Ecto neural progenitor cell (in vitro differentiated cells): ENCODE data around the gene SYAP1.
A peak's percentile ranks its signal among the peaks of the same experiment; 100 is the strongest.
"Not testable (repeated sequence)": the region's sequence is repeated elsewhere in the genome, so short reads cannot be mapped to it uniquely, and the experiment has no call there.

Source experiments
- DNase-seq: peaks from one replicate; pipeline ENCODE4 v3.0.0-alpha.2; 2018; ENCODE audit warnings: low spot score

The SYAP1 gene

GRCh38 chrX:16778993-16779392, 59.6 kb downstream of the SYAP1 start:
- no peak for DNase-seq

DNA sequence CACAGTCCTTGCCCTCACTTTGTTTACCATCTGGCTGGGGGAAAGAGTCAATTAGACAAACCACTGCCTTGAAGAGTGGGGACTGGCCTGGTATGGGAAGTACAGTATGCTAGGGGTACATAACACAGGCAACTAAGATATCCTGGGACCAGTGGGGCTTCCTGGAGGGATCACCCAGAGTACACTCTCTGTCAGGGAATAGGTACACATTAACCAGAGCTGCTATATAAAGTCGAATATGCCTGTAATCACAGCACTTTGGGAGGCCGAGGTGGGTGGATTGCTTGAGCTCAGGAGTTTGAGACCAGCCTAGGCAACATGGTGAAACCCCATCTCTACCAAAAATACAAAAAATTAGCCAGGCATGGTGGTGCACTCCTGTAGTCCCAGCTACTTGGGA, 60.4 kb downstream of the SYAP1 start:
- DNase-seq = not testable (repeated sequence)

DNA sequence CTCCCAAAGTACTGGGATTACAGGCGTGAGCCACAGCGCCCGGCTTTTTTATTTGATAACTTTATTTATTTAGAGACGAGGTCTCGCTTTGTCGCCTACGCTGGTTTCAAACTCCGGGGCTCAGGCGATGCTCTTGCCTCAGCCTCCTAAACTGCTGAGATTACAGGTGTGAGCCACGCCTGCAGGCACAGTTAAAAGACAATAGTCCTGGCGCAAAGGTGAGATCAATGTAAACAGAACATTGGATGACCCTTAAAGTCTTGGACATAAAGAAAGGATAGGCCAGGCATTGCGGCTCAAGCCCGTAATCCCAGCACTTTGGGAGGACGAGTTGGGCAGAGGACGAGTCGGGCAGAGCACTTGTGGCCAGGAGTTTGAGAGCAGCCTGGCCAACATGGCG, 64.0 kb downstream of the SYAP1 start:
- DNase-seq = no peak

- DNase-seq = not testable (repeated sequence)
These were observed 65.0 kb downstream of the SYAP1 start for GRCh38 chrX:16784440-16784839.

GRCh38 chrX:16785247-16786138, 66.1 kb downstream of the SYAP1 start:
- peak; percentile 49 for DNase-seq

- DNase-seq = peak; percentile 99
These were observed 66.9 kb downstream of the SYAP1 start, which contains the start of gene TXLNG for GRCh38 chrX:16786139-16786790. TXLNG (plus strand) TSS chrX:16786466; CDS start chrX:16786488, 22 bp downstream.

DNA sequence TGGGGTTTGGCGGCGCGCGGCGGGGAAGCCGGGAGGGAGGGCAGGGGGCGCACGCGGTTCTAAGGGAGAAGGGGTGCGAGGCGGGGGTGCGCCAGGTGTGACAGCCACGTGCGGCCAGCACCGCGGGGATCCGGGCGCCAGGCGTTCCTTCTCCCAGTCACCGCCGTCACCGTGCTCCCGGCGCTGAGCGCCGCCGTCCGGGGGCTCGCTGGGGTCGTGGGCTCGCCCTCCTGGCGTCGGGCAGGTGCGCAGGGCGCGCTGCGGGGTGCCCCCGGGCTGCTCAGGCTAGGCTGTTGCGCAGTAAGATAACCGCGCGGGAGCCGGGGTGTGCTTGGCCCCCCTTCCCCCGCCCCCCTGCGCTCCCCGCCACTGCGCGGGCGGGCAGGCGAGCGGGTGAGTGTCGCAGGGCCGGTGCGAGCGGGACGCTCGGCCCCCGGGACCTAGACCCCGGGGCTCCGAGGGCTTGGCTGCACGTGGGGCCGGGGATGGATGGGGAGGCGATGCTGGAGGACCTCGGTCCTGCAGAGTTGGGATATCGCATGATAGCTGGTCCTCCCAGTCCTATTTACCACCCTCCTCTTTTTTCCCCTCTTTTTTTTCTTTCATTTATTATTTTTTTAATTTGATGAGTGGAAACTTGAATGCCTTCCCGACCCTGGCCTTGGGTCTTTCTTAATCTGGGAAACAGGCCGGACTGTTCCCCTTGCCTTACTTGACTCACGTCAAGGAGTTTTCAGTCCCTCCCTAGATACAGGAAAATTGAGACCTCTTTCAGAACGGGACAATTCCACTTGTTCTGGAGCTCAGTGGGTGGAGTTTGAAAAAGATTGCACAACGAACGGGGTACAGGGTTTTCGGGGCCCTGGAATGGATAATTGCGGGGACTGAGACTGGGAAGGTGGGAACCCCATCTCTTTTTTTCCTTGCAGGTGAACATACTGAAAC, 67.7 kb downstream of the SYAP1 start:
- peak; percentile 63 for DNase-seq

DNA sequence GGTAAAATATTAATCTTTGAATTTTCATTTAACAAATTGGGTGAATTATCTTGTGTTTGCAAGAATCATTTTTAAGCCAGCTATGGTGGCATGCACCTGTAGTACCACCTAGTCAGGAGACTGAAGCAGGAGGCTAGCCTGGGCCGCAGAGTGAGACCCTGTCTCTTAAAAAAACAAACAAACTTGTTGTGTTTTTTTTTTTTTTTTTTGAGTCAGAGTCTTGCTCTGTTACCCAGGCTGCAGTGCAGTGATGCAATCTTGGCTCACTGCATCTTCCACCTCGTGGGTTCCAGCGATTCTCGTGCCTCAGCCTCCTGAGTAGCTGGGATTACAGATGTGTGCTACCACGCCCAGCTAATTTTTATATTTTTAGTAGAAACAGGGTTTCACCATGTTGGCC, 69.1 kb downstream of the SYAP1 start:
- no peak for DNase-seq

DNA sequence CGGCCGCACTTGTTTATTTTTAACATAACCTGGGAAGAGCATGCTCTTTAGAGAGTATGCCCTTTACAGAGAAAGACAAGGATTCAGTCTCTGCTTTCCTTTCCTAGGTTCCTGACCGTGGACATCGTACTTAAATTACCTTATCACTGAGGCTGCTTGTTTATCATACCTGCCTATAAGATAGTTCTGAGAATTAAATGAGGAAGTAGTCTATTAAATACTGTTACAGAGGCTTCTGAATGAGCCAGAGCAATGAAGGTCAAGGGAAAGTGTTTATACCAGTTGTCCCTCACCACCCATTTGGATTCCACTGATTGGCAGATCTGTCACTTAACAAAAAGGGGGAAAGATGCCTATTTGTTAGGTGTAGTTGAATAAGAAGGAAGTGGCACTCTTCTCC, 76.9 kb downstream of the SYAP1 start:
- DNase-seq = no peak

DNA sequence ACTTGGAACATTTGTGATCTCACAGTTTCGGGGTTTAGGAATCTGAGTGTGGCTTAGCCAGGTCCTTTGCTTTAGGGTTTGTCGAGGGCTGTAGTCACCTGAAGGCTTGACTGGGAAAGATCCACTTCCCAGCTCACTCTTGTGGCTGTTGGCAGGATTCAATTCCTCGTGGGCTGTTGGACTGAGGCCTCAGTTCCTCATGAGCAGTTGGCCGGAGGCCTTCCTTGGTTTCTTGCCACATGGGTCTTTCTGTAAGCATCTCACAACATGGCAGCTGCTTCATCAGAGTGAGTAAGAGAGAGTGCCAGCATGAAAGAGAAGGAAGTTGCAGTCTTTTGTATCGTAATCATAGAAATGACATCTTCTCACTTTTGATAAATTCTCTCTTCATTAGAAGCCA, 77.9 kb downstream of the SYAP1 start:
- no peak for DNase-seq

DNA sequence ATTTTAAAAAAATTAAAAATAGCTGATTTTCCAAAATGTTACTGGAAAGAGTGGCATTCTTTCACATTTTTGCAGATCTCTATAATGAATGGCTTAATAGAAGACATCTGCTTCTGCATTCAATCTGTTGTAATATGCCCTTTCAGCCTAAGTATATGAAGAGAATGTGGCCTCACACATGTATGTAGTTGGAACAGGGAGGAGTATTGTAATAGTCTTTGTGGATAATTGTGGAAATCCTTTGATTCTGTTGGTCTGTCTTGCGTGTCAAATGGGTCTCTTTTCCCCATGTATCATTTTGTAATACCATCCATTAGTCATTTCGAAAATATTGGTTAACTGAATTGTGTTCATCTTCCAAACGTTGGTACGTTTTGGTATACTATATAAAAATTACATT, 78.4 kb downstream of the SYAP1 start:
- DNase-seq = no peak

DNA sequence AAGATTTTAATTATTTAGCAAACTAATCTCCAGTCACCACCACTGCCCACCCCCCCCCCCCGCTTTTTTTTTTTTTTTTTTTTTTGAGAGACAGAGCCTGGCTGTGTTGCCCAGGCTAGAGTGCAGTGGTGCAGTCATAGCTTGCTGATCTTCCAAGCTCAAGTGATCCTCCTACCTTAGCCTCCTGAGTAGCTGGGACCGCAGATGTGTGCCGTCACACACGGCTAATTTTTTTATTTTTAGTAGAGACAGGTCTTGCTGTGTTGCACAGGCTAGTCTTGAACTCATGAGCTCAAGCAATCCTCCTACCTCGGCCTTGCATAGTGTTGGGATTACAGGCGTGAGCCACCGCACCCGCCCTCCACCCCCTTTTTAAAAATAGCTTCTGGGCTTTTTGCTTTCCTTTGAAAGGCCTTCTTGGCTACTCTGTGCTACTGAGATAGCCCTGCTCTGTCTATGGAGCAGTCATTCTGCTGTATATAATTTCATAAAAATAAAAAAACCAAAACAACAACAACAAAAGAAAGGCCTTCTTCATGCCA, 85.6 kb downstream of the SYAP1 start:
- no peak for DNase-seq

DNA sequence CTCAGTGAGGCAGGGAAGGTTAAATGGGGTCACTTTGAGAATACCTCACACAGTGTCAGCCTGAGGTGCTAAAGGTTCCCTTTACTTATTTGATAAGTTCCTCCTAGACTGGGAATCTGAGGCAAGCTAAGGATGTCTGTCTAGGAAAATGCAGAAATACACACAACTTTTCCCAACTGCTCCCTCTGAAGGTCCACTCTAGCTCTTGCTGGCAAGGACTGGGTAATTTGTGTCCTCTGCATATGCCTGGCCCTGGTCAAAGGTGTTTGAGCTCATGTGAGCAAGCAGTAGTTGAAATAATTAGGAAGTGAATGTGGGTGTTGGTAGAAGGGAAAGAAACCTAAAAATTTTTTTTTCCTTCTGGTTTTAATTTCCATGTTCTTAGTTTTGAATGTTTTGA, 88.1 kb downstream of the SYAP1 start:
- no peak for DNase-seq

DNA sequence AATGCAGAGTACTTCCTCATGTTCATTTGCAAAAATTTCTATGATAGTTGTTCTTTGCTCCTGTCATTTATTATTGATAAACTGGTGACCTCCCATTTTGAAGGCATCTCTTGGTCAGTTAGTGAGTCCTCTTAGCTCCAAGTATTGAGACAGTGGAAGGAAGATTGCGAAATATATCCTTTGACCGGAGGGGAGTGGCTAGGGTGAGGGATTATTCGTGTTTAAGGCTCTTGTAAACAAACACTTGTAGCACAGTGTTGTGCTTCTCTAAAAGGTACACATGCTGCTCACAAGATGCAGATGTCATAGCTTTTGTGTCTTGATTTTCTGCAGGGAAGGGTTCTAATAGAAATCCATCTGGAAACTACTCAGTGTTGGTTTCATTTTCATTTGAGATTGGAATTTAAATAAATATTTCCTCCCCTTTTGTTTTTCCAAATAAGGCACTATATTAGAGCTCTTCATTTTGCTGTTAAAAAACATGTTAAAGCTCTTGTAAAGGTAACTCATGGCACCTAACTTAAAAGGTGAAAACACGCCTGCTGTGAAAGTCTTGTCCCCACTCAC, 88.6 kb downstream of the SYAP1 start:
- DNase-seq = no peak

GRCh38 chrX:16814597-16814996, 95.2 kb downstream of the SYAP1 start:
- no peak for DNase-seq
